HG02870 (cell line): ENCODE data around the gene MAFB.

Source experiments
- ATAC-seq: cut with Tn5 transposase; IDR thresholded peaks from one replicate; pipeline ENCODE4 v1.9.1; 2021; ENCODE audit warnings: mild to moderate bottlenecking, moderate library complexity; ENCODE audit not compliant: unreplicated experiment

The MAFB gene

DNA sequence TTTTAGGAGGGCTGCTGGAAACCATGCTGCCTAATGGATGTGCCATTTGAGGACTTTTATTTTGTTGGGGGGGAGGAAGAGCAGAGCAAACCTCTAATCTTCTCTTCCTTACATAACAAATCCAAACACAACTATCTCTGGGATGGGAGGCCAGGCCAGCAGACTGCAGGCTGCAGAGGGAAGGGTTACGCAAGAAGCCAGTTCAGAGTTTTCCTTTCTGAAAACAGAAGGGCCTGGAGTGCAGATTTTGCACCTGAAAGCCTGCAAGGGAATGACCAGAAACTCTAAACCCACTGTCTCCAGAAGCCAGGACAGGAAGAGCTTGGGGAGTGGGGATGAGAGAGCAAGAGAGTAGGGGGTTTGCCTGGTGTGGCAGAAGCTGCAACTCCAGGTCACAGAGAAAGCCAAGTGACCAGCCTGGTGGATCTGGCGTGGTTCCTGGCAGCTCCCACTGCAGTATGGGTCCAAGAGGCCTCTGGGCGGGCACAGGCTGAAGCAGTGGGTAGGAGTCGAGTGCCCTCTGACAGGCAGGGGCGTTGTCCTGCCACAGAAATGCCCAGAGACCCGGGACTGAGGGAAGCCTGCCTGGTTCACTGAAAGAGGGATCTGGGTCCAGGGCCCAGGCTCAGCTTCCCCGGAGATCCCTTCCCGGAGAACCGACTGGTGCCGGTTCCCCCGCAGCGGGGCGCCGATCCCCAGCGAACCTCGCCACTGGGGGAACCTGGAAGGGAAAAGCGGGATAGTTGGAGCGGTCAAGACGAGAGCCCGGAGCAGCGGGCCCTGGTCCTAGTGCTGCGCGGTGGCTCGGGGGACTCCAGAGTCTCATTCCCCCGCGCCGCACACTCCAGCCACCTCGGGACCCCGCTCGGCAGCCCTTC, 6.7 kb downstream of the MAFB start:
- ATAC-seq, result no peak

DNA sequence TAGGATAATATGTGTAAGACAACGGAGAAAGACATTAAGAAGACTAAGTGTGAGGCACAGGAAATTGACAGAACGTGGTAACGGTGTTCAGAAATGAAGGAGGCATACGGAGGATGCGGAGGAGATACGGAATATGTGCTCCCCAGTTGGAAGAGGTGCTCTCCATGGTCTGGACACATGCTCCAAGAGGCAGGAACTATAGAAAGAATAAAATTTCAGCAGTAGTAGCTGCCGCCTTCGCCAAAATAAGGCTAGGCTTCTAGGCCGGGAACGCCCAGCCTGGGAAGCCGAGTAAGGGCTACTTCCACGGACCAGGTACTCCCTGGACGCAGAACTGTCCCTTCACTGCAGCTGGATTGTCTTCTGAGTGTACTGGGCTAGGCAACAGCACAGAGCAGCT, 7.4 kb downstream of the MAFB start:
- no peak for ATAC-seq

DNA sequence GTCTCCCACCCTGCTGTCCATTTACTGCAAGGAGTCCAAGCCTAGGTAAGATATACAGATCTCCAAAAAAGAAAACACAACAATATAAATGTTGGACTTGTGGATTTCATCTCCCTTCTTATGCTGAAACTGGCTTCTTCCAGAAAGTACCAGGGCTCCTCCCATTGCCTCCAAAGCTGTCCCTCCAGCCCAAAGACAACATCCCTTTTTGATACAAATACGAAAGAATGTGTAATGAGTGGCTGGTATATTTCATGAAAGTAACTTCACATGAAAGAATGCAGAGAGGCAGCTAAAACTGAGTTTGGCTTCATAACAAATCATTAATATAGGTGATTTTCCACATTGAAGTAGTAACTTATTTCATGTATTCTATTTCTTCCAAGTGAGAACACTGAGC, 7.9 kb downstream of the MAFB start:
- ATAC-seq, result no peak

DNA sequence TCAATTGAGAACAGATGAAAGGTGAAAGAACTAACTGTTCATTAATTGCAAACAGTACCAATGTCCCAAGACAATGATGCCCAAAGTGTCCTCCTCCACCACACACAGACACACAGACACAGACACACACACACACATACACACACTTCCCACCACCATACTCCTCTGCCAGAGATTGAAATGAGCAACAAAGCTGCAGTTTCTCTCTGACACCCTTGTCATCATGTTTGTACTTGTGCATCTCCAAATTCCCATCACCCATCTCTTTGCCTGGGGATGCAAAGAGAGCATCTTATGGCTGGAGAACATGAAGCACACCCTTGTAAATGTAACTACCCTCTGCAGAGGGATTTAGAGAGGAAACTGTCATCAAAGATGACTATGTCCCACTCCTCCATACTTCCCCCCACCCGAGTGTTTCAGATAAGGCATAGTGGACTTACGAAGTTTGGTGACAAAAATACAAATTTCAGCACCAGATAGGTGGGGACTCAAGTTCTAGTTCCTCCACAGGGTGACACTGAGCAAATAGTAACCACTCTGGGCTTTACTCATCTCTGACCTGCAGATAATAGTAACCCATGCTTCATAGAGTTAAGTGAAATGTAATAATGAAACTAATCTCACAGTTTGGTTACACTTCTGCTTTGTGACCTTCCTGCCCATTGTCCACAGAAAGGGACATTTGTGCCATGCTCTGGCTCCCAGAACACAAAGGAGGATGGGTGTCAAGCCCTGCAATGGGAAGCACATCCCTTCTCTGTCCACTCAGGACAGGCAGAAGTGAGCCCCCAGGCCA, 8.7 kb downstream of the MAFB start:
- peak; percentile 90 for ATAC-seq

DNA sequence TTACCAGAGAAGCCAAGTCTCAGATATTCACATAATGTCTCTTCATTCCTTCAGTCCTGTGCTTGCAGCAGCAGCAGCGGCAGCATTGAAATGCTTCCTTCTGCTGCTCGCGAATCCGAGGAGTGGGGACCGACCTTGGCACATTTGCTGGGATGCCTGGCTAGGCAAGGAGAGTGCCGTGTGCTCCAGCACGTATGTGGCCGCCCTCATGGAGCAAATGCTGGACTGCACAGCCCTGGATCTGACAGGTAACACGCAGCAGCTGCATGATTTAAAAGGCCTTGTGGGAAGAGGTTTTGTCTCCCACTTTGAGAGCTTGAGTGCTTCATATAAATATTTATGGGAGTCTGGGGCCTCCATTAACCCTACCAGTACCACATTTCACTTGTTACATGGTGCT, 9.9 kb downstream of the MAFB start:
- ATAC-seq, result no peak

DNA sequence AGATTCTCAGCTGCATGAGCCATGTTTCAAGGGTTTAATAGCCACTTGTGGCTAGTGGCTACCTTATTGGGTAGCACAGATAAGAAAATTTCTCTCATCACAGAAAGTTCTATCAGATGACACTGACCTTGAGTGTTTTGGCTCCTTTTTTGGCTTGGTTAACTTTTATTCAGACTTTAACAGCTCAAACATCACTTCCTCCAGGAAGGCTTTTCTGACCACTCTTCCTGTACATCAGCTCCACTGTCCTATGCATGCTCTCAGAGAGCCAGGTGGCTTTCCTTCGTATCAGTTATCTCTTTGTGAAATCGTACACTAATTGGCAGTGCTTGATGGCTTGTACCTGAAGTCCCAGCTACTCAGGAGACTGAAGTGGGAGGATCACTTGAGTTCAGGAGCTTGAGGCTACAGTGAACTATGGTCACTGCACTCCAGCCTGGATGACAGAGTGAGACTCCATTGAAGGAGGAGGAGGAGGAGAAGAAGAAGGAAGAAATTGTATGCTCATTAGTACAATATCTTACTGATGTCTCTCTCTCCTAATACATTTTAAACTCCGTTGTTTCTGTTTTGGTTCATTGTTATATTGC, 10.7 kb downstream of the MAFB start:
- ATAC-seq, result no peak

DNA sequence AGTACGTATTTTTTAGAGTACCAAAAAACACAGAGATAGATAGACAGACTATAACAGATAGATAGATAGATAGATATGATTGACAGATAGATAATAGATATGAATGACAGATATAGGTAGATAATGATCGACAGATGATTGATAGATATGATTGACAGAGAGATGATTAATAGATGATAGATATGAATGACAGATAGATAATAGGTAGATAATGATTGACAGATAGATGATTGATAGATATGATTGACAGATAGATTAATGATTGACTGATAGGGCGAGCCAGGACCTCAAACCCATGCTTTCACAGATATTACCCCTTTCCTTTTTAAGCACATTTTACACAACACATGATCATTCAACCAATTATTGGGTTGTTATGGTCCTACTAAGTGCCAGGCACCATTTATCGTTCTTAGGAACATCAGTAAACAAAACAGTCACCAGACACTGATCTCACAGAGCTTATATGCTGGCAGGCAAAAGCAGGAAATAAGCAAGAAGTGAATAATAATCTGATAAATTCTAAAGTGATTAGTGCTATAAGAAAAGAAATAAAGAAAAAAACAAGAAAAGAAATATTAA, 11.6 kb downstream of the MAFB start:
- ATAC-seq, result no peak

DNA sequence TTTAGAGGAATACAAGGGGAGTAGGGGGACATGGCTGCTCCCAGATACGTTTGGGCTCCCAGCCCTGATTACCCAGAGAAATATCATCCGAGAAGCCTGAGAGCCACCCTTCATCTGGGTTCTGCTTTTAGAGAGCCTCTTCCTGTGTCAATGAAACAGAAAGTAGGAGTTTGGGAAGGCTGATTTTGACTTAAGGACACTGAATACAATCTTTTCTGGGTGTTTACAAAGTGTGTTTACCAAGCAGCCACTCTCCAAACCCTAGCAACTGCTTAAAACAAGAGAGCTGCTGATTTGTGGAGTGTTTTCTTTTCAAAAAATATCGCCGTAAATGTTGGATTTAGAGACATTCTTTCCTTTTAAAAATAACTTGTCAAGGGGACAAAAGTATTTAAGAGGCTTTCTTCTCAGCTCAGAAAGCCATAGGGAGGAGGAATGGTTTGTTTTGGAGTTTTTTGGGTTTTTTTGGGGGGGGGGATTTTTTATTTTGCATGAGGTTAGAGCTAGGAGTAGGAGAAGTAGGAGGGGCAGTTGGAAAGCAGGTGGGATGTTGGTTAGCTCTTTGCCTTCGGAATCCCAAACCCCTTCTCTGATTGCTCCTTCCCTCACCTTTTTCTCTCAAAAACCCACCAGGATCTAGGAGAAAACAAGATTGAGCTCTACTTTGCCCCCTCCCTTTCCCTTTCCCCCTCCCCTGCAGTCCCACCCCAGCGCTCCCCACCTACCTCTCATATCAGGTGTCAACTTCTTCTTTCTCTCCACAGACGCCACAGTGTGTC, 12.4 kb downstream of the MAFB start:
- ATAC-seq, result no peak

DNA sequence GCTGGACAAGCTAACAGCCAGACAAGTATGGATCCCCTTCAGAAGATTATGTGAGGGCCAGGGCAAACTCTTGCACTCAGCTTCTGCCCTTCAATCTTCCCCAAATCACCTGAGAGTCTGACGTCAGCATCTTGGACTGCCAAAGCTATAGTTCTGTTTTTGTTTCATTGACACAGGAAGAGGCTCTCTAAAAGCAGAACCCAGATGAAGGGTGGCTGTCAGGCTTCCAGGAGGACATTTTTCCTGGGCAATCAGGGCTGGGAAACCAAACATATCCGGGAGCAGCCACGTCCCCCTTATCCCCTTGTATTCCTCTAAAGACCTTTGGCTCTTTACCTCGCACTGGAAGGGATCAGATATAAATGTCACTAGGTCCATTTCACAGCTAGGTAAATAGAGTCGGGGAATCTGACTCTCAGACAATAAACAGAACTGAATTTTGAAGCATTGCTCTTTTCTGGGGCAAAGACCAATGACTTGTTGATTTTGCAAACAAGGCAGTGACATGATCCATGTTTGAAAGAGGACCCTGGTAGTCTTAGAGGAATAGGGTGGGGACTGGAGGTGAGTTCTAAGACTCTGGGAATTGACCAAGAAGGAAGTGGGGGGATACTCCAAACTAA, 13.3 kb downstream of the MAFB start:
- ATAC-seq, result no peak

DNA sequence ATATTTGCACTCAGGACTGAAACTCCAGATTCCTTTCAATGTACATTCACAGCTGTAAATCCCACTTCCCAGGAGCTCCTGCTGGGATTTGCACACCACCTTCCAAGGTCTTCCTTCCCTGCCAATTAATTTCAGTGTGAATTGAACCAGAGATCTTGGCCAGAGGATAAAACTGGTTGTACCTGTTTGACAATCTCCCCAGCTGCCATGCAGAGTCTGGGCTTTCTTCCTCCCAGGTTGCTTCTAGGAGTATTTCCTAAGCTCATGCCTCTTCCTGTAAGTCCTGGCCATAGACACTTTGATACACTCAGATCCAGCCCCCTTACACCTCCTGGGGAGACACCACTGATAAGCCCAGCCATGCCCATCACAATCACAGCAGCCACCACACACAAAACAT, 15.6 kb downstream of the MAFB start:
- no peak for ATAC-seq

DNA sequence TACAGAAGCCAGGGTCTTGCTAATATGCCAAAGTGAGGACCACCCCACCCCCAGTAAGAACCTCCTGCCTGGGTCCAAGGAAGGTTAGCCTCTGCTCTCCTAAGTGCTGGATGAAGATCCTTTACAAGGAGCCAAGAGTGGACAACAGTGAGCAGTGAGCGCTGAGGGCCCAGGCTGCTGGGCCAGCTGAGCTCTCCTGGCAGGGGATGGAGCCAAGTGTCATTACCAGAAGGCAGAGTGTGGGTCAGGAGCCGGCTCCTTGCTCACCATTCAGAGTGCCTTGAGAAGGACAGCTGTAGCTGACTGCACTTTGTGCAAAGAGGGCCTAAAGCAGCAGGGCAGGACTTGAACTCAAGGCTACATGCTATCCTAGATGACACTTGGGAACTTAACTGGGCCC, 16.9 kb downstream of the MAFB start:
- no peak for ATAC-seq

DNA sequence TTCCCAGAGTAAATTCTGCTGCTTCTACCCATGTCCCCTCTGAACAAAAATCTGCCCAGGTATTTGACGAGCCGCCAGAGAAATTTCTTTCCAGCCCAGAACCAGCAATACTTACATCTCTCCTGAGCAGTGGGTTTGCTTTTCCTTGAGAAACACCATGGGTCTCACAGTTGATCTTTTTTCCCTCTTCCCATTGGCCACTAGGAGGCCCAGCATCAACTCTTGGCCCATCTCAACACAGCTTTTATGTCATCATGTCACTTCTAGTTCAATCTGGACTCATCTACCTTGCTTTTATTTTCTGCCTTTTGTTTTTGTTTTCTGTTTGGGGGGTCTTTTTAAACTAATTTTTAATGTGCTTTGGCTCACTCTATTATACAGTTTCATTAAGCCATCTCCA, 18.8 kb downstream of the MAFB start:
- no peak for ATAC-seq

DNA sequence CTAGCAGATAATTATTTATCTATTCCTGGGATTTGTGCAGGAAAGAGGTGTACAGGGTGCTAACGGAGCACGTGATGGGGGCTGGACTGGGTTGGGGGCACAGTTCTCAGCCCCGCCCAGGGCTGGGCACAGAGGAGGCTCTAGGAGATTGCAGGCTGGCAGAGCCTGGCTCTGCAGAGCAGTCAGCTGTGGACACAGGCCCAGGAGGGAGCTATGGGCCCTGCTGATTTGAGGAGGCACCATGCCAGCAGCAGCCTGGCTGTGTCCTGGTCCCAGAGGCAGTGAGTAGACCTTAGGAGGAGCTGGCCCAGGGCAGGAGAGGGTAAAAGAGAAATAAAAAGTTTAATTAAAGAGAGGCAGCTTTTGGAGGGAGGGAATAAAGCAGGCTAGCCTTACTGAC, 19.3 kb downstream of the MAFB start:
- no peak for ATAC-seq

DNA sequence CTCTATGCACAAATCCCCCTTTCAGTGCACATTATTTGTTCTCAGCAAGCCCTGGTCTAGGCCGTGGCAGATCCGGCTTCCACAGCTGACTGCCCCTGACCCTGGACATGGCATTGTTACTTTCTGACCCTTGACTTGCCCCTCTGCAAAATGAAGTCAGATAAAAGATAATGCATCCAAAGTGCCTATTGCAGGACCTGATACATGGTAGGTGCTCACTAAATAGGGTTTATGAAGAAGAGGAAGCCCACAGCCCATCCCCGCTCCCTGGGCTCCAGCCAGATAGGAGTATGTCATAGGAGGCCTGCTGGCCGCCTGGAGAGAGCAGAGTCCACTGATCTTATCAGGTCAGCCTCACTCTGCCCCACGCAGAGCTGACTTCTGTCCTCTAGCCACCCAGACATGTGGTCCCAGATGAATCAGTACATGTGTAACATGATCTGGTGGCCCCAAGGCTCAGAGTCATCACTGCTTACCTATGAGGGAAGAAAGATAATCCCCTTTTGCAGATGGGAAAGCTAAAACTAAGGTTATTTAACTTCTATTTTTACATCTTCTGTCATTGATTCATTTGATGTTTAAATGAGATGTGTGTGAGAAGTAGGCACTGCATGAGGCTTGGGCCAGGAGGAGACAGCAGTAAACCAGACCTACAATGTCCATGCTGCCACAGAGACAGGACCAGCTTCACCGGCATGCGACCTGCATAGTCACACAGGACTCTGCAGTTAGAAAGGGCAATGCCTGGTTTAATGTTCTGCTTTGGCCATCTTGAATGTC, 20.4 kb downstream of the MAFB start:
- ATAC-seq, result no peak

DNA sequence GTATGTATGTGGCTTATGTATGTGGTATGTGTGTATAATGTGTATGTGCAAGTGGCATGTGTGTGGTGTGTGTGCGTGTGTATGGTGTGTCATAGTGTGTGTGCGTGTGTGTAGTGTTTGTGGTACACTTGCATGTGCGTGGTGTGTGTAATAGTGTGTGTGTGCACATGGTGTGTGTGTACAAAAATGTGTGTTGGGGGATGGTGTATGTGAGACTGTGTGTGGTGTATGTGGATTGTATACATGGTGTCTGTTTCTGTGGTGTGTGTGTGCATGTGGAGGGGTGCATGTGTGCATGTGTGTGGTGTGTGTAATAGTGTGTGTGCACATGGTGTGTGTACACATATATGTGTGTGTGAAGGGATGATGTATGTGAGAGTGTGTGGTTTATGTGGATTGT, 21.5 kb downstream of the MAFB start:
- no peak for ATAC-seq

DNA sequence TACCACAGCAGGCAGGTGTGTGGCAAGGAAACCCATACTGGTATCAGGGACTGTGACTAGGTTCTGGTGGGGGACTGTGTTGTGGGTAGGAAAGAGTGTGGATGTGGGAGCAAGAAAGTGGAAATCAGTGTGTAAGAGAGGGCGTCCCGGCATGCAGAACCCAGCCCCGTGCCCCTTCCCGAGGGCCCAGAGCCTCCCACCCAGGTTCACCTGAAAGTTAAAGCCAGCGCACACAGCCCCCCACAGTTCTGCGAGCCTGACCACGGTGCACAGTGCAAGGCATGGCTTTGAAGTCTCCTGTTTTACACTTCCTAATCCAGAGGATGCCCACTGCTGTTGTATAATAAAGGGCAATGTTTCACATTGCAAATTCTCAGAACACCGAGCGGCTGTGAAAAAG, 22.7 kb downstream of the MAFB start:
- no peak for ATAC-seq

DNA sequence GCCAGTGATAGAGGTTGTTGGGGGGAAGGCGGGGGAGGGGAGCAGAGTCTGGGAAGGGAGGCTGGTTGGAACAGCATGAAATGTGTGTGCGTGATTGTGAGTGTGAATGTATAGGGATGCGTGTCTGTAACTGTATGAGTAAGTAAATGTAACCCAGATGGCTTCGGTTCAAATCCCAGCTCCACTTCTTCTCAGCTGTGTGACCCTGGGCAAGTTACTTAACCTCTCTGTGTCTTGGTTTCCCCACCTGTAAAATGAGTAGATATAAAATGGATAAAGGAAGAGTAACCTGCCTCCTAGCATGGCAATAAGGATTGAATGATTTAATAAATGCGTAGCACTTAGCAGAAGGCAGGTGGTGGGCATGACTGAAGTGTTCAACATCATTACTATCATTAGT, 24.1 kb downstream of the MAFB start:
- ATAC-seq, result no peak

DNA sequence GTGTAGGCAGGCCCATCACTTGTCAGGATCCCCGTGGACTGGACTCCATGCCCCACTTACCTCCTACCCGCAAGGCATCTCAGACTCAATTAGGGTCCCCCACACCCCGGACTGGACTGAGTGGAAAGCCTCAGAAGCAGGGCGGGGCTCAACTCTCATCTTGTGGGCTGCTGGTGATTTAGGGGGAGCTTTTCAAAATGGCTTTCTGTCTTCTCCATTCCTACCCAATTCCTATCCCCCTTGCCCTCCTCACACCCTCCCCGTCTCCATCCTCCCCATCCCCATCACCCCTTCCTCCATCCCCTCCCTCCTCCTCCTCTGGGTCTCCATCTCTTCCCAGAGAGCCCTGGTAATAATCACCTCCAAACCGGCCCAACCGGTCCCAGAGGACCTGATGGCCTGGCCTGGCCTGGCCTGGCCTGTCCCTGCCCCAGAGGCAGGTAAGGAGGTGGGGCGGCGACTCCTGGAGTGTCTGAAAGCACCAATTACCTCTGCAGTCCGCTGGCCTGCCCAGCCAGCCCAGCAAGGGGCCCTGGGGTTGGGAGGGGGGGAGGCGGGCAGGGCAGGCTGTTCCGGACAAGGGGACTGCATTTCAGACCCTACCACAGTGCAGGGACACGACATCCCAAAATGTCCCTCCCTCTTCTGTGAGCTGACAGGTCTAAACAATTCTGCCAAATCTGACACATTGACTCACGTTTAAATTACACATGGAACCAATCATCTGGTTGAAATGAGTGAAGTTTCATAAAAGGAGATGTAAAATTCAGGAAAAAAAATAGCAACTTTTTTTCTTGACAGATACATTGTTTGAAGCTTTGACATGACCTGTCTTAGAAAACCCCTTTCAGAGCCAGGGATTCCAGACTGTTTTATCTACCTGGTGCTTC, 24.8 kb downstream of the MAFB start:
- ATAC-seq, result no peak
